GM10266 (cell line): ENCODE results near the gene USP24.

Source experiments
- DNase-seq: peaks from one replicate; pipeline ENCODE4 v3.0.0; 2012; ENCODE audit errors: extremely low spot score
- CTCF ChIP-seq: IDR thresholded peaks from 2 replicates; pipeline ENCODE4 v1.5.1; 2012; ENCODE audit warnings: mild to moderate bottlenecking, low read depth; ENCODE audit not compliant: control insufficient read depth, insufficient read depth; ENCODE audit errors: missing control alignments

The USP24 gene

GRCh38 chr1:55053265-55053954 is 161.8 kb downstream of the USP24 start:
- no peak for TF ChIP-seq CTCF
- DNase-seq, result no peak

GRCh38 chr1:55052221-55053142 is 162.7 kb downstream of the USP24 start:
- no peak for DNase-seq
- TF ChIP-seq CTCF, result no peak

GRCh38 chr1:55051621-55052020 is 163.5 kb downstream of the USP24 start:
- no peak for DNase-seq
- no peak for TF ChIP-seq CTCF

GRCh38 chr1:55051169-55051568 is 164.0 kb downstream of the USP24 start:
- TF ChIP-seq CTCF, result no peak
- no peak for DNase-seq

GRCh38 chr1:55050283-55050682 is 164.9 kb downstream of the USP24 start:
- no peak for DNase-seq
- TF ChIP-seq CTCF, result no peak

- no peak for DNase-seq
- TF ChIP-seq CTCF, result no peak
Measured at GRCh38 chr1:55049914-55050278, 165.3 kb downstream of the USP24 start.
